Osteoblast (primary cell): Measurements from ENCODE around the gene SDR9C7. TPM values are rescaled to one million over a fixed set of nuclear protein-coding genes. Genes with fewer than 3 reads are reported as not detected.
"Not testable (repeated sequence)": the region's sequence is repeated elsewhere in the genome, so short reads cannot be mapped to it uniquely, and the experiment has no call there.

Experiments used
- DNase-seq: peaks from one replicate; pipeline ENCODE4 v3.0.0; 2011; ENCODE audit warnings: low spot score, mixed read lengths; ENCODE audit not compliant: insufficient read length; ENCODE audit errors: missing footprints
- H2AFZ ChIP-seq: 2 replicates; pipeline ENCODE4 v1.6.0; 2011; ENCODE audit warnings: mild to moderate bottlenecking, low read length
- H3K27ac ChIP-seq: 2 replicates; pipeline ENCODE4 v1.5.1; 2011; ENCODE audit warnings: mild to moderate bottlenecking, low read depth, low read length, moderate library complexity
- H3K27me3 ChIP-seq: 2 replicates; pipeline ENCODE4 v1.6.0; 2012; ENCODE audit warnings: mild to moderate bottlenecking, control low read depth, inconsistent platforms, low read length, moderate library complexity; ENCODE audit not compliant: insufficient read depth
- H3K36me3 ChIP-seq: 2 replicates; pipeline ENCODE4 v1.5.1; 2011; ENCODE audit warnings: mild to moderate bottlenecking, low read length, control low read depth, moderate library complexity; ENCODE audit not compliant: insufficient read depth
- H3K4me1 ChIP-seq: 2 replicates; pipeline ENCODE4 v1.5.1; 2011; ENCODE audit warnings: mild to moderate bottlenecking, low read length, control low read depth, moderate library complexity; ENCODE audit not compliant: insufficient read depth
- H3K4me2 ChIP-seq: 2 replicates; pipeline ENCODE4 v1.6.0; 2011; ENCODE audit warnings: mild to moderate bottlenecking, low read length; ENCODE audit not compliant: insufficient read depth
- H3K4me3 ChIP-seq: fragments of 200-600 bp; sonication (generic); 3 replicates; pipeline ENCODE4 v1.5.1; 2012; ENCODE audit warnings: mild to moderate bottlenecking, low read length, inconsistent platforms; ENCODE audit not compliant: insufficient read depth
- H3K79me2 ChIP-seq: 2 replicates; pipeline ENCODE4 v1.6.0; 2012; ENCODE audit warnings: mild to moderate bottlenecking, low read length, control low read depth, inconsistent platforms; ENCODE audit not compliant: insufficient read depth
- H3K9me3 ChIP-seq: 2 replicates; pipeline ENCODE4 v1.5.1; 2011; ENCODE audit warnings: low read depth, low read length, control low read depth
- H4K20me1 ChIP-seq: 2 replicates; pipeline ENCODE4 v1.6.0; 2012; ENCODE audit warnings: mild to moderate bottlenecking, low read length, control low read depth; ENCODE audit not compliant: insufficient read depth
- total RNA-seq: library from RNA; depleted of rRNA; stranded (reverse); fragments of >200 nt; gene quantifications from 2 replicates; pipeline ENCODE4 v1.2.3, GENCODE V29; 2012
- TF ChIP-seq, protein P1 (sequence below): IDR thresholded peaks from 2 replicates; pipeline ENCODE4 v1.5.1; 2011; ENCODE audit warnings: mild to moderate bottlenecking, low read depth, low read length, moderate library complexity; ENCODE audit errors: extremely low read depth

The SDR9C7 gene
- total RNA-seq, 1 donor, result not detected

DNA sequence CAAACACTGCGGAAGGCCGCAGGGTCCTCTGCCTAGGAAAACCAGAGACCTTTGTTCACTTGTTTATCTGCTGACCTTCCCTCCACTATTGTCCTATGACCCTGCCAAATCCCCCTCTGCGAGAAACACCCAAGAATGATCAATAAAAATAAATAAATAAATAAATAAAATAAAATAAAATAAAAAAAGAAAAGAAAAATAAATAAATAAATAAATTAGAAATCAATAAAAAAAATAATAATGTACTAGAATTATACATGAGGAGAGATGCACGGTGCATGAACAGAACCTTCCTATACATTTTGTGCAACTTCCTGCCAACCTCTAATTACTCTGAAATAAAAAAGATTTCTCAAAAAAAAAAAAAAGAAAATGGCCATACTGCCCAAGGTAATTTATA is 30.9 kb upstream of the SDR9C7 start:
- not testable (repeated sequence) for H3K9me3 ChIP-seq, H4K20me1 ChIP-seq, H3K4me1 ChIP-seq, H3K36me3 ChIP-seq, H3K4me3 ChIP-seq, H2AFZ ChIP-seq, H3K27me3 ChIP-seq, DNase-seq, H3K27ac ChIP-seq, H3K4me2 ChIP-seq, H3K79me2 ChIP-seq

DNA sequence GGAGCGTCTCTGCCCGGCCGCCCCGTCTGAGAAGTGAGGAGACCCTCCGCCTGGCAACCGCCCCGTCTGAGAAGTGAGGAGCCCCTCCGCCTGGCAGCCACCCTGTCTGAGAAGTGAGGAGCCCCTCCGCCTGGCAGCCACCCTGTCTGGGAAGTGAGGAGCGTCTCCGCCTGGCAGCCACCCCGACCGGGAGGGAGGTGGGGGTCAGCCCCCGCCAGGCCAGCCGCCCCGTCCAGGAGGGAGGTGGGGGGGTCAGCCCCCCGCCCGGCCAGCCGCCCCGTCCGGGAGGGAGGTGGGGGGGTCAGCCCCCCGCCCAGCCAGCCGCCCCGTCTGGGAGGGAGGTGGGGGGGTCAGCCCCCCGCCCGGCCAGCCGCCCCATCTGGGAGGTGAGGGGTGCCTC is 29.3 kb upstream of the SDR9C7 start:
- H3K4me1 ChIP-seq, H3K36me3 ChIP-seq, H3K4me3 ChIP-seq, H3K9me3 ChIP-seq, DNase-seq, H3K27me3 ChIP-seq, H3K79me2 ChIP-seq, H3K27ac ChIP-seq, H4K20me1 ChIP-seq, H2AFZ ChIP-seq, H3K4me2 ChIP-seq: not testable (repeated sequence)

DNA sequence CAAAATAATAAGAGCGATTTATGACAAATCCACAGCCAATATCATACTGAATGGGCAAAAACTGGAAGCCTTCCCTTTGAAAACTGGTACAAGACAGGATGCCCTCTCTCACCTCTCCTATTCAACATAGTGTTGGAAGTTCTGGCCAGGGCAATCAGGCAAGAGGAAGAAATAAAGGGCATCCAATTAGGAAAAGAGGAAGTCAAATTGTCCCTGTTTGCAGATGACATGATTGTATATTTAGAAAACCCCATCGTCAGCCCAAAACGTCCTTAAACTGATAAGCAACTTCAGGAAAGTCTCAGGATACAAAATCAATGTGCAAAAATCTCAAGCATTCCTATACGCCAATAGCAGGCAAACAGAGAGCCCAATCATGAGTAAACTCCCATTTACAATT is 28.0 kb upstream of the SDR9C7 start:
- H3K27me3 ChIP-seq, H3K79me2 ChIP-seq, H3K4me1 ChIP-seq: not testable (repeated sequence)

DNA sequence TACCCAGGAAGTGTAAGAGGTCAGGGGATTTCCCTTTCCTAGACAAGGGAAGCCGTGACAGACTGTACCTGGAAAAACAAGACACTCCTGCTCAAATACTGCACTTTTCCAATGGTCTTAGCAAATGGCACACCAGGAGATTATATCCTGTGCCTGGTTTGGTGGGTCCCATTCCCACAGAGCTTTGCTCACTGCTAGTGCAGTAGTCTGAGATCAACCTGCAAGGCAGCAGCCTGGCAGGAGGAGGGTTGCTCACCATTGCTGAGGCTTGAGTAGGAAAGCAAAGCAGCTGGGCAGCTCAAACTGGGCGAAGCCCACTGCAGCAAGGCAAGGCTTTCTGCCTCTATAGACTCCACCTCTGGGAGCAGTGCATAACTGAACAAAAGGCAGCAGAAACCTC is 24.2 kb upstream of the SDR9C7 start:
- H2AFZ ChIP-seq, result no peak overlapping the region
- no peak for DNase-seq
- H3K27ac ChIP-seq, result no peak overlapping the region
- no peaks in the 10 kb centered on the region for H3K9me3 ChIP-seq
- TF ChIP-seq, protein P1, sequence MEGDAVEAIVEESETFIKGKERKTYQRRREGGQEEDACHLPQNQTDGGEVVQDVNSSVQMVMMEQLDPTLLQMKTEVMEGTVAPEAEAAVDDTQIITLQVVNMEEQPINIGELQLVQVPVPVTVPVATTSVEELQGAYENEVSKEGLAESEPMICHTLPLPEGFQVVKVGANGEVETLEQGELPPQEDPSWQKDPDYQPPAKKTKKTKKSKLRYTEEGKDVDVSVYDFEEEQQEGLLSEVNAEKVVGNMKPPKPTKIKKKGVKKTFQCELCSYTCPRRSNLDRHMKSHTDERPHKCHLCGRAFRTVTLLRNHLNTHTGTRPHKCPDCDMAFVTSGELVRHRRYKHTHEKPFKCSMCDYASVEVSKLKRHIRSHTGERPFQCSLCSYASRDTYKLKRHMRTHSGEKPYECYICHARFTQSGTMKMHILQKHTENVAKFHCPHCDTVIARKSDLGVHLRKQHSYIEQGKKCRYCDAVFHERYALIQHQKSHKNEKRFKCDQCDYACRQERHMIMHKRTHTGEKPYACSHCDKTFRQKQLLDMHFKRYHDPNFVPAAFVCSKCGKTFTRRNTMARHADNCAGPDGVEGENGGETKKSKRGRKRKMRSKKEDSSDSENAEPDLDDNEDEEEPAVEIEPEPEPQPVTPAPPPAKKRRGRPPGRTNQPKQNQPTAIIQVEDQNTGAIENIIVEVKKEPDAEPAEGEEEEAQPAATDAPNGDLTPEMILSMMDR, result no peak
- H3K79me2 ChIP-seq, result no peaks in the 10 kb centered on the region
- no peaks in the 10 kb centered on the region for H3K4me1 ChIP-seq
- H4K20me1 ChIP-seq, result no peaks in the 10 kb centered on the region
- no peak overlapping the region for H3K4me2 ChIP-seq
- peaks cover 16% of the 10 kb centered on the region for H3K27me3 ChIP-seq
- no peak overlapping the region for H3K4me3 ChIP-seq
- H3K36me3 ChIP-seq, result no peaks in the 10 kb centered on the region

More for the DNA sequence above, 28.0 kb upstream of the SDR9C7 start:
- DNase-seq, H3K36me3 ChIP-seq, H2AFZ ChIP-seq, H4K20me1 ChIP-seq, H3K9me3 ChIP-seq, H3K4me3 ChIP-seq, H3K27ac ChIP-seq, H3K4me2 ChIP-seq: not testable (repeated sequence)

DNA sequence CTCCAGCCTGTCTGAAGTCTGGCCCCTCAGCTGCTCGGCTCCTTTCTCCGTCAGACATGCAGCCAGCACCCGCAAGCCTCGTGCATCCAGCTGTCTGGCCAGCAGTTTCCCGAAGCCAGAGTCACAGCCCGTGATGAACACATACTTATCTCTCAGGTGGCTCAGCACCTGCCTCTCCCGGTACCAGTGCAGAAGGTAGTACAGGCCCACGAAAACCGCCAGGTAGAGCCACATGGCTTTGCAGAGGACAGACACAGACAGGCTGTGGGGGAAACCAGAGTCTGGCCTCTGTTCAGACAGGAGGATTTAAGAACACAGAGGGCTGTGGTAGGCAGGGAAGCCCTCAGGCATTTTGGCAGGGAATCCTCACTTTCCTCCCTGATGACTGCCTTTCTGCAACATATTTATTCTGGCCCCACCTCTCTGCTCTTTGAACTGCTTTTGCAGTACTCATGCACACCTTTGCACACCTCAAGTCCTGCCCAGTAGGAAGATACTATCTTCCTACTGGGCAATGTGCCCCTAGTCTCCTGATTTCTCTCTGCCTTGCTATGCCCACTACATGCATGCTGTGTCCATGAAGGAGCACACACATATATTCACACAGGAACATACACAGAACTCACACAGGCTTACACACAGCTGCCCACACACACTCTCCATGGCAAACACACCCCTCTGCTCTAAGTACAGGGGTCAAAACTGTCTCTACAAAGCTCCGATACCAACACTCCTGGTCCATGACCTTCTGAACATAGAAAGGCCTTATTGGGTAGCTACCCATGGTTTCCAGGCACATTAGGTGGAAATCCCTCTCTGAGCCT is 23.2 kb upstream of the SDR9C7 start, which contains the start of gene RDH16:
Gene RDH16, minus strand, starts transcription at position 380 of the 824 bp plus-strand sequence. Its CDS starts 146 bp downstream, at position 234.
- no peak within 1 kb of the TSS for H2AFZ ChIP-seq
- no peaks in the 10 kb centered on the region for H3K36me3 ChIP-seq
- no peak within 1 kb of the TSS for H3K4me3 ChIP-seq
- H3K9me3 ChIP-seq, result no peaks in the 10 kb centered on the region
- TF ChIP-seq, protein P1, result no peak
- H3K27me3 ChIP-seq, result peaks cover 24% of the 10 kb centered on the region
- H3K4me2 ChIP-seq, result no peak within 1 kb of the TSS
- no peak for DNase-seq
- no peaks in the 10 kb centered on the region for H3K79me2 ChIP-seq
- H3K4me1 ChIP-seq, result no peaks in the 10 kb centered on the region
- H3K27ac ChIP-seq, result no peak within 1 kb of the TSS
- no peaks in the 10 kb centered on the region for H4K20me1 ChIP-seq
